HepG2 (cell line): ENCODE data around the gene SLC9A9.

Experiments used
- ATF7 ChIP-seq, 2 experiments: fragments of 450-650 bp in 1 of 2; sonication (generic) in 1 of 2; formaldehyde crosslinking in 1 of 2; IDR thresholded peaks; 2 replicates each; pipeline versions ENCODE4 v1.4.0 to v1.6.1; 2016 to 2020; ENCODE audit warnings: antibody characterized with exemption in 1 of 2, mild to moderate bottlenecking in 1 of 2, missing genetic modification reagents in 1 of 2
- BHLHE40 ChIP-seq: IDR thresholded peaks from 2 replicates; pipeline ENCODE4 v1.6.1; 2011; ENCODE audit warnings: low read length, improper control_type of control experiment
- CTCF ChIP-seq: sonication (generic); formaldehyde crosslinking; IDR thresholded peaks from 2 replicates; pipeline ENCODE4 v1.5.0; 2020; ENCODE audit warnings: mild to moderate bottlenecking, missing genetic modification reagents, moderate library complexity
- POLR2A ChIP-seq, 2 experiments: IDR thresholded peaks; 2 replicates each; pipeline ENCODE4 v1.6.1; 2011; ENCODE audit warnings: low read depth in 2 of 2, low read length in 2 of 2, mild to moderate bottlenecking in 1 of 2, moderate library complexity in 1 of 2; ENCODE audit not compliant: insufficient read depth in 1 of 2
- RAD51 ChIP-seq: fragments of 450-650 bp; IDR thresholded peaks from 2 replicates; pipeline ENCODE4 v1.6.1; 2016; ENCODE audit warnings: borderline replicate concordance
- SIN3A ChIP-seq: IDR thresholded peaks from 2 replicates; pipeline ENCODE4 v1.6.1; 2011; ENCODE audit warnings: low read depth, mild to moderate bottlenecking, control low read depth, low read length, borderline replicate concordance
- SRY ChIP-seq: sonication (generic); formaldehyde crosslinking; IDR thresholded peaks from 2 replicates; pipeline ENCODE4 v1.8.0; 2022; ENCODE audit warnings: mild to moderate bottlenecking, missing genetic modification reagents
- YY1 ChIP-seq: IDR thresholded peaks from 2 replicates; pipeline ENCODE4 v1.6.1; 2011; ENCODE audit warnings: low read length, low read depth, moderate library complexity, mild to moderate bottlenecking; ENCODE audit not compliant: insufficient read depth, insufficient replicate concordance
- ZBTB20 ChIP-seq: sonication (generic); formaldehyde crosslinking; IDR thresholded peaks from 2 replicates; pipeline ENCODE4 v1.8.1; 2023; ENCODE audit warnings: missing genetic modification reagents, low read depth, mild to moderate bottlenecking, borderline replicate concordance
- ZNF101 ChIP-seq: sonication (generic); formaldehyde crosslinking; IDR thresholded peaks from 2 replicates; pipeline ENCODE4 v1.4.0; 2020; ENCODE audit warnings: mild to moderate bottlenecking, low read depth, missing genetic modification reagents, borderline replicate concordance
- ZNF343 ChIP-seq: sonication (generic); formaldehyde crosslinking; IDR thresholded peaks from 2 replicates; pipeline ENCODE4 v1.4.0; 2020; ENCODE audit warnings: mild to moderate bottlenecking, missing genetic modification reagents
- ZNF891 ChIP-seq: sonication (generic); formaldehyde crosslinking; IDR thresholded peaks from 2 replicates; pipeline ENCODE4 v1.5.0; 2020; ENCODE audit warnings: mild to moderate bottlenecking, missing genetic modification reagents

- TF ChIP-seq ZNF101 (CRISPR knock-in tag) (no peak), ZNF343 (CRISPR knock-in tag) (no peak), RAD51 (no peak), ZBTB20 (CRISPR knock-in tag) (no peak), YY1 (no peak), ZNF891 (CRISPR knock-in tag) (no peak), BHLHE40 (no peak), SIN3A (no peak), CTCF (CRISPR knock-in tag) (no peak), POLR2A (IDR thresholded peaks at IDR 0.05; ENCODE audit: insufficient read depth in 1 of 2, low read depth in 2 of 2, low read length in 2 of 2) (no peak), SRY (CRISPR knock-in tag) (no peak), ATF7 (IDR thresholded peaks at IDR 0.05) (no peak), ATF7 (CRISPR knock-in tag; IDR thresholded peaks at IDR 0.05) (no peak)
Measured at GRCh38 chr3:143855183-143855582, 6.9 kb upstream of the SLC9A9 start.
